ENCODE results near the gene RBM27.
"Not testable (repeated sequence)": the region's sequence is repeated elsewhere in the genome, so short reads cannot be mapped to it uniquely, and the experiment has no call there.

Gene RBM27, protein sequence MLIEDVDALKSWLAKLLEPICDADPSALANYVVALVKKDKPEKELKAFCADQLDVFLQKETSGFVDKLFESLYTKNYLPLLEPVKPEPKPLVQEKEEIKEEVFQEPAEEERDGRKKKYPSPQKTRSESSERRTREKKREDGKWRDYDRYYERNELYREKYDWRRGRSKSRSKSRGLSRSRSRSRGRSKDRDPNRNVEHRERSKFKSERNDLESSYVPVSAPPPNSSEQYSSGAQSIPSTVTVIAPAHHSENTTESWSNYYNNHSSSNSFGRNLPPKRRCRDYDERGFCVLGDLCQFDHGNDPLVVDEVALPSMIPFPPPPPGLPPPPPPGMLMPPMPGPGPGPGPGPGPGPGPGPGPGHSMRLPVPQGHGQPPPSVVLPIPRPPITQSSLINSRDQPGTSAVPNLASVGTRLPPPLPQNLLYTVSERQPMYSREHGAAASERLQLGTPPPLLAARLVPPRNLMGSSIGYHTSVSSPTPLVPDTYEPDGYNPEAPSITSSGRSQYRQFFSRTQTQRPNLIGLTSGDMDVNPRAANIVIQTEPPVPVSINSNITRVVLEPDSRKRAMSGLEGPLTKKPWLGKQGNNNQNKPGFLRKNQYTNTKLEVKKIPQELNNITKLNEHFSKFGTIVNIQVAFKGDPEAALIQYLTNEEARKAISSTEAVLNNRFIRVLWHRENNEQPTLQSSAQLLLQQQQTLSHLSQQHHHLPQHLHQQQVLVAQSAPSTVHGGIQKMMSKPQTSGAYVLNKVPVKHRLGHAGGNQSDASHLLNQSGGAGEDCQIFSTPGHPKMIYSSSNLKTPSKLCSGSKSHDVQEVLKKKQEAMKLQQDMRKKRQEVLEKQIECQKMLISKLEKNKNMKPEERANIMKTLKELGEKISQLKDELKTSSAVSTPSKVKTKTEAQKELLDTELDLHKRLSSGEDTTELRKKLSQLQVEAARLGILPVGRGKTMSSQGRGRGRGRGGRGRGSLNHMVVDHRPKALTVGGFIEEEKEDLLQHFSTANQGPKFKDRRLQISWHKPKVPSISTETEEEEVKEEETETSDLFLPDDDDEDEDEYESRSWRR

GRCh38 chr5:146203011-146203871 lies at the start of gene RBM27:
RBM27 (plus strand) TSS chr5:146203605; CDS start chr5:146203766, 161 bp downstream.
- DNase-seq, result peak; percentile 93 to 97

- DNase-seq, result no peak
These were observed 45.1 kb upstream of the RBM27 start for GRCh38 chr5:146158255-146158654.

- DNase-seq, result no peak
These were observed 39.0 kb upstream of the RBM27 start for GRCh38 chr5:146164382-146164781.

GRCh38 chr5:146165460-146165859 lies 37.9 kb upstream of the RBM27 start:
- DNase-seq, result no peak

- DNase-seq, result no peak
These were observed 37.5 kb upstream of the RBM27 start for GRCh38 chr5:146165903-146166302.

- no peak for DNase-seq
These were observed 34.3 kb upstream of the RBM27 start for GRCh38 chr5:146169076-146169475.

DNA sequence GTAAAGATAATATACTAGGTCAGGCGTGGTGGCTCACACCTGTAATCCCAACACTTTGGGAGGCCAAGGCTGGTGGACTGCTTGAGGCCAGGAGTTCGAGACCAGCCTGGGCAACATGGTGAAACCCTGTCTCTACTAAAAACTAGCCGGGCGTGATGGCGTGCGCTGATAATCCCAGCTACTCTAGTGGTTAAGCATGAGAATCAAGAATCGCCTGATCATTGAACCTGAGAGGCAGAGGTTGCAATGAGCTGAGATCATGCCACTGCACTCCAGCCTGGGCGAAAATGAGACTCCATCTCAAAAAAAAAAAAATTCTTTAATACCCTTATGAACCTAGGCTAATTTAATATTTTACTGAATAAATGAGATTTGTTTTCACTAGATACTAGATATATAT lies 30.4 kb upstream of the RBM27 start:
- not testable (repeated sequence) for DNase-seq

GRCh38 chr5:146173597-146173996 lies 29.8 kb upstream of the RBM27 start:
- no peak for DNase-seq

GRCh38 chr5:146176805-146177204 lies 26.6 kb upstream of the RBM27 start:
- DNase-seq, result no peak

DNA sequence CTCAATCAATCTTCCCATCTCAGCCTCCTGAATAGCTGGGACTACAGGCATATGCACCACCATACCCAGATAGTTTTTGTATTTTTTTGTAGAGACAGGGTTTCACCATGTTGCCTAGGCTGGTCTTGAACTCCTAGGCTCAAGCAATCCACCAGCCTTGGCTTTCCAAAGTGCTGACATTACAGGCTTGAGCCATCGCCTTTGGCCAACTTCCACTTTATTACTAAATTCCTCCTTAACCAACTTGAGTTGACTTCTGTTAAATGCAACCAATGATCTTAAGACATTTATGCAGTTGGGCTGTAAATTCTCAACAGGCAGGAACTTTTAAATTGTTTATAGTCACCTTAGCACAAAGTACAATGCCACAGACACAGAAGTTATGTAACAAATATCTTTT lies 23.7 kb upstream of the RBM27 start:
- no peak for DNase-seq

GRCh38 chr5:146183403-146183802 lies 20.0 kb upstream of the RBM27 start:
- not testable (repeated sequence) for DNase-seq

DNA sequence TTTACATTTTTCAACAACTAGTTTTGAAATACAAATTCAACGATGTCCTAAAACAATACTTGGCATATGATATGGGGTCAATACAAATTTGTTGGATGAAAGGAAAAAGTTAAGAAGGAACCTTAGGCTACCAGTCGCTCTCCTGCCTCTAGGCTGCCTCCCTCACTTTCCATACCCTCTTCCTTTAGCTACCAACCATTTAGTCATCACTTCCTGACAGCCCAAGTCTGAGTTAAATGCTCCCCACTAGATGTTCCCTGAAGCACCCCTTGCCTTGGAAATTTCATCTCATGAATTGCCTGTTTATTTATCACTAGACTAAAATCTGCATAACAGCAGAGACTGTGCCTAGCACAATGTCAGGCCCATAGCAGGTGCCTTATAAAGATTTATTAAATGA lies 18.2 kb upstream of the RBM27 start:
- DNase-seq, result no peak

- no peak for DNase-seq
These were observed 15.0 kb upstream of the RBM27 start for GRCh38 chr5:146188358-146188757.

GRCh38 chr5:146192571-146193043 lies 10.8 kb upstream of the RBM27 start:
- no peak for DNase-seq

- DNase-seq, result no peak
These were observed 10.1 kb upstream of the RBM27 start for GRCh38 chr5:146193285-146193684.

DNA sequence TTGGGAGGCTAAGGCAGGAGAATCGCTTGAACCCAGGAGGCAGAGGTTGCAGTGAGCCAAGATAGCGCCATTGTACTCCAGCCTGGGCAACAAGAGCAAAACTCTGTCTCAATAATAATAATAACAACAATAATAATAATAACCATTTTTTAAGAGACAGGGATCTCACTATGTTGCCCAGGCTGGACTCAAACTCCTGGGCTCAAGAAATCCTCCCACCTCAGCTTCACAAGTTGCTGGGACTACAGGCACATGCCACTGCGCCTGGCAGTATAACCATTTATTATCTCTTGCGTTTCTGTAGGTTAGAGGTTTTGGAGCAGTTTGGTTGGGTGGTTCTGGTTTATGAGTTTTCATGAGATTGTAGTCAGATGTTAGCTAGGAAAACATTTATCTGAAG lies 8.4 kb upstream of the RBM27 start:
- not testable (repeated sequence) for DNase-seq

DNA sequence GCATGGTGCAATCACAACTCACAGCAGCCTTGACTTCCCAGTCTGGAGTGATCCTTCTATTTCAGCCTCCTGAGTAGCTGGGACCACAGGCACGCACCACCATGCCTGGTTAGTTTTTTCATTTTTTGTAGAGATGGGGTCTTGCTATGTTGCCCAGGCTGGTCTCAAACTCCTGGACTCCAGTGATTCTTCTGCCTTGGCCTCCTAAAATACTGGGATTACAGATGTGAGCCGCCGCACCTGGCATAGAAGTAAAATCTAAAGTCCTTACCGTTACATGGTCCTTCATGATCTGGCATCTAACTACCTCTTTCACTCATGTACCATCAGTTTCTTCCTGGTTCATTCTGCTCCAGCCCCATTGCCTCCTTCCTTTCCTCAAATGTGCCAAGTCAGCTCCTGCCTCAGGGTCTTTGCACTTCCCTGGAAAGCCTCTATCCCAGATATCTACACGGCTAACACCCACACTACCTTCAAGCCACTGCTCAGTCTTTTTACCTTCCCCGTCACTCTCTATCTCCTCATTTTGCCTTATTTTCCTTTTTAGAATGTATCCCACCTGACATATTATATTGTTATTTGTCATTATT lies 6.9 kb upstream of the RBM27 start:
- no peak for DNase-seq

DNA sequence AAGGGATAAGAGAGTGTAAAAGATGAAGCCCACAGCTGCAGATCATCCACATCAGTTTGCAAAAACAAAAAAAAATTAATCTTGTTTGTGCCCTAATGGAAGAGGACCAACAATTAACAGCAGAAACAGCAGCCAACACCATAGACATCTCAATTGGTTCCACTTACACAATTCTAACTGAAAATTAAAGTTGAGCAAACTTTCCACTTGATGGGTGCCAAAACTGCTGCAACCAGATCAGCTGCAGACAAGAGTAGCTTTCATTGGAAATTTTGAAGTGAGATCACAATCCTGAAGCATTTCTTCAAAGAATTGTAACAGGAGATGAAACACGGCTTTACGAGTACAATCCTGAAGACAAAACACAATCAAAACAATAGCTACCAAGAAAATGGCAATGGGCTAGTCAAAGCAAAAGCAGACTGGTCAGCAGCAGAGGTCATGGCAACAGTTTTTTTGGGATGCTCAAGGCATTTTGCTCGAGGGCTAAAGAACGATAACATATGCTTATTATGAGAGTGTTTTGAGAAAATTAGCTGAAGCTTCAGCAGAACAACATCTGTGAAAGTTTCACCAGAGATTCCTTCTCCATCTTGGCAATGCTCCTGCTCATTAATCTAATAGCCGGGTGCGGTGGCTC lies 4.1 kb upstream of the RBM27 start:
- no peak for DNase-seq

DNA sequence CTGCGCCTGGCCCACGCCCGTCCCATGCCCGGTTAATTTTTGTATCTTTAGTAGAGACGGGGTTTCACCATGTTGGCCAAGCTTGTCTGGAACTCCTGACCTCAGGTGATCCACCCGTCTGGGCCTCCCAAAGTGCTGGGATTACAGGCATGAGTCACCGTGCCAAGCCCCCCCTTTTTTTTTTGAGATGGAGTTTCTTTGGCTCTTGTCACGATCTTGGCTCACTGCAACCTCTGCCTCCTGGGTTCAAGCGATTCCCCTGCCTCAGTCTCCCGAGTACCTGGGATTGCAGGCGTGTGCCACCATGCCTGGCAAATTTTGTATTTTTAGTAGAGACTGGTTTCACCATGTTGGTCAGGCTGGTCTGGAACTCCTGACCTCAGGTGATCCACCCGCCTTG lies 1.6 kb upstream of the RBM27 start:
- DNase-seq, result not testable (repeated sequence)

GRCh38 chr5:146203872-146204192 lies 427 bp downstream of the RBM27 start:
- DNase-seq, result no peak

DNA sequence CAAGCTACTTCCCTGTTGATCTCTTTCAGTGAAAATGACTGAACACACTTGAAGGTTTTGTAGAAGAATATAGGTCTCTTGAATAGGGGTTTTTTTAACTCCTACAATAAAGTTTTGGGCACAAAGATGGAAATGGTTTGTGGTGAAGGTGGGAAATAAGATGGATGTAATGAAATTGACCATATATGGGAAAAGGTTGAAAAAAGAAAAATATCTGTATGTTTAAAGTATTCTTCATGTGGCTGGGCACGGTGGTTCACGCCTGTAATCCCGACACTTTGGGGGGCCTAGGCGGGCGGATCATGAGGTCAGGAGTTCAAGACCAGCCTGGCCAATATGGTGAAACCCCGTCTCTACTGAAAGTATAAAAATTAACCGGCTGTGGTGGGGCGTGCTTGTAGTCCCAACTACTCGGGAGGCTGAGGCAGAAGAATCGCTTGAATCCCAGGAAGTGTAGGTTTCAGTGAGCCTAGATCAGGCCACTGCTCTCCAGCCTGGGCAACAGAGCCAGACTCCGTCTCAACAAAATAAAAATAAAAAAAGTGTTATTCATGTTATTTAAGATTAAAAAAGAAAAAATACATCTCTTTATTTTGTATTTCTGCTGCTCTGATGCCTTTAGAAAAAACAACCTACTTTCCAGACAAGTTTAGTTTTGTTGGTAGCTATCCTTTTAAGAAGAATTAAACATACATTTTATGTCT lies 2.2 kb downstream of the RBM27 start:
- DNase-seq, result no peak
